A549 (cell line): ENCODE data around the gene NAA38. TPM values are rescaled to one million over a fixed set of nuclear protein-coding genes. Genes with fewer than 3 reads are reported as not detected.

Source experiments
- ATAC-seq, 2 experiments: fragments of 200-7000 bp in 1 of 2; fragments of >200 bp in 1 of 2; cut with Nextera tagmentation in 1 of 2; cut with Tn5 transposase in 1 of 2; 3 replicates each; pipeline versions ENCODE4 v1.8.0 to v1.9.1; 2018 to 2020; ENCODE audit warnings: mild to moderate bottlenecking in 1 of 2, moderate library complexity in 1 of 2
- CTCF ChIA-PET: fragments of 300-600 bp; sonication (Branson Sonifier 250); formaldehyde crosslinking; extraction: SDS; loops from one replicate; lab custom pipeline; 2021; ENCODE audit warnings: antibody characterized with exemption, inconsistent platforms; lab: Yijun Ruan, JAX
- POLR2A ChIA-PET: fragments of 350-600 bp; formaldehyde crosslinking; extraction: SDS; loops from one replicate; lab custom pipeline; 2021; ENCODE audit warnings: antibody characterized with exemption, inconsistent platforms; lab: Yijun Ruan, JAX
- DNase-seq, 2 experiments: peaks; one replicate each; pipeline versions ENCODE4 v3.0.0 to v3.0.0-alpha.2; 2011 to 2016; ENCODE audit warnings: low read depth in 1 of 2, low spot score in 1 of 2
- FAIRE-seq: peaks from 2 replicates; lab custom pipeline; 2011; peaks lifted over from hg19 to GRCh38; lab: Jason Lieb, UNC
- H3K27ac ChIP-seq, 2 experiments: fragments of >200 bp; sonication (Bioruptor Twin); formaldehyde crosslinking; 3 replicates each; pipeline ENCODE4 v1.5.1; 2016 to 2017
- H3K4me1 ChIP-seq: fragments of >200 bp; sonication (Bioruptor Twin); formaldehyde crosslinking; 3 replicates; pipeline ENCODE4 v1.6.1; 2016
- H3K4me2 ChIP-seq: fragments of >200 bp; sonication (Bioruptor Twin); formaldehyde crosslinking; 3 replicates; pipeline ENCODE4 v1.6.1; 2016
- H3K4me3 ChIP-seq: fragments of >200 bp; sonication (Bioruptor Twin); formaldehyde crosslinking; 3 replicates; pipeline ENCODE4 v1.5.1; 2016
- H3K9me3 ChIP-seq: fragments of >200 bp; sonication (Bioruptor Twin); formaldehyde crosslinking; 3 replicates; pipeline ENCODE4 v1.6.1; 2016
- CHD4 ChIP-seq: fragments of 200-600 bp; sonication (generic); IDR thresholded peaks from 2 replicates; pipeline ENCODE4 v1.6.1; 2016; ENCODE audit warnings: antibody characterized with exemption, mild to moderate bottlenecking, borderline replicate concordance
- EP300 ChIP-seq, 2 experiments: fragments of >200 bp; sonication (Bioruptor Twin); formaldehyde crosslinking; IDR thresholded peaks; 2 replicates in 1 of 2; 3 replicates in 1 of 2; pipeline ENCODE4 v1.6.1; 2016 to 2017
- GATA3 ChIP-seq: IDR thresholded peaks from 2 replicates; pipeline ENCODE4 v1.6.1; 2012; ENCODE audit warnings: borderline replicate concordance
- HOXA7 ChIP-seq: fragments of 250-450 bp; sonication (Bioruptor Pico); IDR thresholded peaks from 2 replicates; pipeline ENCODE4 v1.5.0; 2020; ENCODE audit warnings: mild to moderate bottlenecking, moderate library complexity
- JUN ChIP-seq, 2 experiments: fragments of >200 bp; sonication (Bioruptor Twin); formaldehyde crosslinking; IDR thresholded peaks; 2 replicates in 1 of 2; 3 replicates in 1 of 2; pipeline ENCODE4 v1.6.1; 2016 to 2017
- JUNB ChIP-seq: fragments of >200 bp; sonication (Bioruptor Twin); formaldehyde crosslinking; IDR thresholded peaks from 2 replicates; pipeline ENCODE4 v1.6.1; 2016
- KDM5A ChIP-seq: fragments of 200-600 bp; sonication (generic); IDR thresholded peaks from 2 replicates; pipeline ENCODE4 v1.6.1; 2016; ENCODE audit warnings: antibody characterized with exemption, mild to moderate bottlenecking
- MAZ ChIP-seq: fragments of 150-350 bp; IDR thresholded peaks from 2 replicates; pipeline ENCODE4 v1.6.1; 2014; ENCODE audit warnings: antibody characterized with exemption, low read depth, low read length, borderline replicate concordance
- MYC ChIP-seq: IDR thresholded peaks from 2 replicates; pipeline ENCODE4 v1.6.1; 2012; ENCODE audit warnings: mild to moderate bottlenecking, inconsistent platforms, low read length, improper control_type of control experiment, borderline replicate concordance
- NPAS2 ChIP-seq: fragments of 250-450 bp; sonication (Bioruptor Pico); IDR thresholded peaks from 2 replicates; pipeline ENCODE4 v1.8.0; 2022; ENCODE audit warnings: mild to moderate bottlenecking, moderate library complexity, borderline replicate concordance
- POLR2A ChIP-seq: IDR thresholded peaks from 2 replicates; pipeline ENCODE4 v1.6.1; 2012; ENCODE audit warnings: mild to moderate bottlenecking, low read length
- RAD21 ChIP-seq, 2 experiments: fragments of >200 bp in 1 of 2; sonication (Bioruptor Twin) in 1 of 2; formaldehyde crosslinking in 1 of 2; IDR thresholded peaks in 1 of 2; conservative IDR thresholded peaks in 1 of 2; 2 replicates in 1 of 2; 3 replicates in 1 of 2; pipeline ENCODE4 v1.6.1; 2012 to 2018; ENCODE audit warnings: inconsistent platforms in 1 of 2
- RARB ChIP-seq: fragments of 250-450 bp; sonication (Bioruptor Pico); IDR thresholded peaks from 2 replicates; pipeline ENCODE4 v1.8.0; 2021; ENCODE audit warnings: mild to moderate bottlenecking, moderate library complexity
- RCOR1 ChIP-seq: fragments of 150-350 bp; IDR thresholded peaks from 2 replicates; pipeline ENCODE4 v1.6.1; 2014; ENCODE audit warnings: antibody characterized with exemption, low read length, low read depth
- RNF2 ChIP-seq: fragments of 200-600 bp; sonication (generic); IDR thresholded peaks from 2 replicates; pipeline ENCODE4 v1.6.1; 2016; ENCODE audit warnings: low read depth, mild to moderate bottlenecking, antibody characterized with exemption, moderate library complexity, borderline replicate concordance
- SMC3 ChIP-seq: fragments of >200 bp; sonication (Bioruptor Twin); formaldehyde crosslinking; IDR thresholded peaks from 3 replicates; pipeline ENCODE4 v1.6.1; 2018; ENCODE audit warnings: inconsistent platforms
- TP53 ChIP-seq: fragments of 250-450 bp; sonication (Bioruptor Pico); IDR thresholded peaks from 2 replicates; pipeline ENCODE4 v1.5.0; 2021; ENCODE audit warnings: mild to moderate bottlenecking, moderate library complexity
- ZC3H11A ChIP-seq: fragments of 450-650 bp; IDR thresholded peaks from 2 replicates; pipeline ENCODE4 v1.6.1; 2014; ENCODE audit warnings: antibody characterized with exemption, mild to moderate bottlenecking
- ZFP36 ChIP-seq: fragments of 450-650 bp; IDR thresholded peaks from 2 replicates; pipeline ENCODE4 v1.6.1; 2014; ENCODE audit warnings: borderline replicate concordance; ENCODE audit not compliant: partially characterized antibody
- WGBS: methylation state at CpG from one replicate; pipeline ENCODE4 v1.1.6; 2017; ENCODE audit errors: missing lambda C conversion rate; 5-methylcytosine and 5-hydroxymethylcytosine counted together
- polyA plus RNA-seq, 4 experiments: library from polyadenylated mRNA; depleted of rRNA in 3 of 4; stranded (reverse); fragments of >200 nt; fragmentation: RNase III in 1 of 4; extraction: RNeasy Plus Mini Kit Qiagen cat#74134 plus additional on column Dnase treatment in 1 of 4; gene quantifications; 2 replicates in 3 of 4; 3 replicates in 1 of 4; pipeline ENCODE4 v1.2.3, GENCODE V29; 2011 to 2017
- TF ChIP-seq, protein P1 (sequence below): IDR thresholded peaks from 2 replicates; pipeline ENCODE4 v1.6.1; 2012
- TF ChIP-seq, protein P2 (sequence below): IDR thresholded peaks from 2 replicates; pipeline ENCODE4 v1.6.1; 2012; ENCODE audit warnings: low read depth, borderline replicate concordance
- TF ChIP-seq, protein P3 (sequence below): fragments of >200 bp; sonication (Bioruptor Twin); formaldehyde crosslinking; IDR thresholded peaks from 3 replicates; pipeline ENCODE4 v1.6.1; 2016
- TF ChIP-seq, protein P4 (sequence below): IDR thresholded peaks from 2 replicates; pipeline ENCODE4 v1.6.1; 2012

Gene NAA38
- polyA plus RNA-seq, 2 of the 4 experiments (the other 2 are of a cell fraction) = 102 to 287 TPM

DNA sequence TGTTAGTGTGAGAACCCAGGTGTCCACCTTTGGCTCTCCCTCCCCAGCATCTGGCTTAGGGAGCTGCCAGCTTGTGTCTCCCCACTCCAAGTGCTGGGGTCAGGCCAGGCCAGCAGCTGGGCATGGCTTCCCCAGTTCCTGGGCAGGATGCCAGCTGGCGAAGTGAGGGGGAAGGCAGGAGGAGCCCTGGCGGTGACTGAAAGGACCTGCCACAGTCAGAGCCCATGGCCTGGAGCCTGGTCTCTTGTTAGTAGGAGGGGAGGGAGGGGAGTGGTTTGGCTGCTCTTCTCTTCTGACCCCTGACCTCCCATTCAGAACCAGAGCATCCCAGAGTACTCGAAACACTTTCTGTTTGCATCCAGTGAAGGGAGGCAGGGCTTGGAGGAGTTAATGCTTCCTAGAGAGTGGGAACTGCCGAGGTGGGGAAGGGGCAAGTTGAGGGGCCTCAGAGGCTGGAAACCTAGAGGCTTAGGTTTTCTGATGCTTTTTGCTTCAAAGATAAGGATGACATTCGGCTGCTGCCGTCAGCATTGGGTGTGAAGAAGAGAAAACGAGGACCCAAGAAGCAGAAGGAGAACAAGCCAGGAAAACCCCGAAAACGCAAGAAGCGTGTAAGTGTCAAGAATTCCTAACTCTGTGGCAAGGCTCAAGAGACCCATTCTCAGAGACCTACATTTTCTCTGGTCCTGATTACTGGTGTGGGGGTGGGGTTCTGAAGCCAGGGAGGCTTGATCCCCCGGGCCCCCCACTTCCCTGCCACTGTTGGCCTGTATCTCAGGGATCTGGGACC, 32.0 kb upstream of the NAA38 start:
- POLR2A ChIA-PET = interaction anchor here (0.6 to 1.0 kb wide), 2 partner anchors 32 to 237 kb away, joined by 5 read pairs; partner anchors contain the start of gene NAA38
- WGBS = 53% methylated on average over 11 of the region's 11 CpGs
- peak overlapping the region; percentile 49; the same call in 2 of the 3 replicates for H3K4me3 ChIP-seq
- TF ChIP-seq JUNB (no peak), CHD4 (no peak), KDM5A (no peak), GATA3 (peak; percentile 67), POLR2A (no peak), ZFP36 (no peak), RCOR1 (no peak), RNF2 (no peak), SMC3 (no peak), JUN (IDR thresholded peaks at IDR 0.05) (0 out of 5 replicates have a peak, but pooled peaks of 1 of the 2 experiments have one; percentile 38), MYC (0 out of 2 replicates have a peak, but pooled peaks have one; percentile 39), RAD21 (conservative IDR thresholded peaks at IDR 0.05 in 1 of 2, IDR thresholded peaks at IDR 0.05 in 1 of 2) (peak; percentile 19 to 34; a peak in 2 of 5 replicates), ZC3H11A (no peak), MAZ (no peak), EP300 (IDR thresholded peaks at IDR 0.05) (no peak), NPAS2 (no peak), RARB (CRISPR knock-in tag) (no peak), TP53 (no peak), HOXA7 (CRISPR knock-in tag) (no peak)
- TF ChIP-seq, protein P1, sequence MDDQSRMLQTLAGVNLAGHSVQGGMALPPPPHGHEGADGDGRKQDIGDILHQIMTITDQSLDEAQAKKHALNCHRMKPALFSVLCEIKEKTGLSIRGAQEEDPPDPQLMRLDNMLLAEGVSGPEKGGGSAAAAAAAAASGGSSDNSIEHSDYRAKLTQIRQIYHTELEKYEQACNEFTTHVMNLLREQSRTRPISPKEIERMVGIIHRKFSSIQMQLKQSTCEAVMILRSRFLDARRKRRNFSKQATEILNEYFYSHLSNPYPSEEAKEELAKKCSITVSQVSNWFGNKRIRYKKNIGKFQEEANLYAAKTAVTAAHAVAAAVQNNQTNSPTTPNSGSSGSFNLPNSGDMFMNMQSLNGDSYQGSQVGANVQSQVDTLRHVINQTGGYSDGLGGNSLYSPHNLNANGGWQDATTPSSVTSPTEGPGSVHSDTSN = peak; percentile 56; the same call in 1 of the 2 replicates
- TF ChIP-seq, protein P2, sequence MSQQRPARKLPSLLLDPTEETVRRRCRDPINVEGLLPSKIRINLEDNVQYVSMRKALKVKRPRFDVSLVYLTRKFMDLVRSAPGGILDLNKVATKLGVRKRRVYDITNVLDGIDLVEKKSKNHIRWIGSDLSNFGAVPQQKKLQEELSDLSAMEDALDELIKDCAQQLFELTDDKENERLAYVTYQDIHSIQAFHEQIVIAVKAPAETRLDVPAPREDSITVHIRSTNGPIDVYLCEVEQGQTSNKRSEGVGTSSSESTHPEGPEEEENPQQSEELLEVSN = 0 out of 2 replicates have a peak, but pooled peaks have one; percentile 25
- TF ChIP-seq, protein P3, sequence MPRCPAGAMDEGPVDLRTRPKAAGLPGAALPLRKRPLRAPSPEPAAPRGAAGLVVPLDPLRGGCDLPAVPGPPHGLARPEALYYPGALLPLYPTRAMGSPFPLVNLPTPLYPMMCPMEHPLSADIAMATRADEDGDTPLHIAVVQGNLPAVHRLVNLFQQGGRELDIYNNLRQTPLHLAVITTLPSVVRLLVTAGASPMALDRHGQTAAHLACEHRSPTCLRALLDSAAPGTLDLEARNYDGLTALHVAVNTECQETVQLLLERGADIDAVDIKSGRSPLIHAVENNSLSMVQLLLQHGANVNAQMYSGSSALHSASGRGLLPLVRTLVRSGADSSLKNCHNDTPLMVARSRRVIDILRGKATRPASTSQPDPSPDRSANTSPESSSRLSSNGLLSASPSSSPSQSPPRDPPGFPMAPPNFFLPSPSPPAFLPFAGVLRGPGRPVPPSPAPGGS = 0 out of 3 replicates have a peak, but pooled peaks have one; percentile 24
- TF ChIP-seq, protein P4, sequence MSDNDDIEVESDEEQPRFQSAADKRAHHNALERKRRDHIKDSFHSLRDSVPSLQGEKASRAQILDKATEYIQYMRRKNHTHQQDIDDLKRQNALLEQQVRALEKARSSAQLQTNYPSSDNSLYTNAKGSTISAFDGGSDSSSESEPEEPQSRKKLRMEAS = peak; percentile 77
- peak overlapping the region; percentile 92 for H3K4me2 ChIP-seq
- CTCF ChIA-PET = interaction anchor here (0.7 to 2.3 kb wide), 18 partner anchors 9 to 171 kb away, joined by 3 to 19 read pairs (median 3); partner anchors contain the start of gene RNF227
- DNase-seq (peak; percentile 92 to 98), ATAC-seq (peak; percentile 53 to 71), FAIRE-seq (peak; percentile 94)
- peaks cover 21% of the 10 kb centered on the region for H3K4me1 ChIP-seq
- no peaks in the 10 kb centered on the region for H3K9me3 ChIP-seq
- peak overlapping the region; percentile 98 for H3K27ac ChIP-seq
